Measurements from ENCODE around the gene ASAP2. TPM values are rescaled to one million over a fixed set of nuclear protein-coding genes. Genes with fewer than 3 reads are reported as not detected.

The ASAP2 gene
- total and polyA plus RNA-seq, 2 donors (not counting 1 experiment from before 2014, with no cell fraction given) = 0.04 TPM; not detected in 1

DNA sequence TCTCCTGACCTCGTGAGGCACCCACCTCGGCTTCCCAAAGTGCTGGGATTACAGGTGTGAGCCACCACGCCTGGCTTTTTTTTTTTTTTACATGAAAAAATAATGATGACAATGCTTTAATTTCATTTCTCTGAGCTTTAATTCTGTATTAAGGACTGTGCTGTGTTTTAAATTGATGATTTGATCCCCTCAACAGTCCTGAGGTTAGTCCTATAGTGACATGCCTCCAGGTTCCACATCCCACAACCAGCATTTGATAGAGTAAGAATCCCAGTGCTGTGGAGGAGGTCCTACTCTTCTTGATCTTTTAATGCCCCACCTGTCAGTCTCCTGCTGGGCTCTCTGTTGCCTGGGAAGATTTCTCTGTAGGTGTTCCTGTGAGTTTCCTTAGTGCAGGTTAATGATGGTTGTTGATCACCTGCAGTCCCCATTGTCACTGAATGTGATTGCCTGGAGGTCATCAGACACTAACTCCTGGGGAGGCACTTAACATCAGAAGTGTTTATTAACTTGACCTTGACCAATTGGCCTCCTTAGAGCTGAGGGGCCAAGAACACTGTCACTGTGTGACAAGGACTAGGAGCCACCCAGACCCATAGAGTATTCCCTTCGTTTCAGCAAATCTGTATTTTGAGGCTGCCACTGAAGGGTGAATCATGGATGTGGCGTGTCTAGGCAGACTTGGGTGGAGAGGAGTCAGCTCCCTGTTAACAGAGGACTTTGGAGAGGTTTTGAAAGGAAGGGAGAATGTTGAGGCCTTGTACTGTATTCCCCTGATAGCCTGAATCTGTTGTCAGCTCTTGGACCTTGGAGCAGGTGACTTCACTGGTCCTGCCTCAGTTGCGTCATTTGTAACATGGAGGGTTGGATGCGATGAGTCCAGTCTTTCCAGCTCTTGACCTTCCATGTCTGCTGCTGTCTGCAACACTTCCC lies 11.5 kb downstream of the ASAP2 start:
- ATAC-seq (ENCODE audit: low read depth) = no peak
- ChIA-PET POLR2A (no interaction called here), CTCF (no interaction called here)
- H3K4me1 Mint-ChIP-seq = no peaks in the 10 kb centered on the region
- no peak overlapping the region for H3K4me3 Mint-ChIP-seq
- H3K27me3 Mint-ChIP-seq = peaks cover 11% of the 10 kb centered on the region
- no peaks in the 10 kb centered on the region for H3K36me3 ChIP-seq (replicated peaks in 1 of 2; ENCODE audit: control extremely low read depth in 1 of 2, control insufficient read depth in 1 of 2, extremely low read depth in 1 of 2, insufficient read depth in 2 of 2, low read length in 1 of 2)
- no peak overlapping the region for H3K4me2 ChIP-seq (replicated peaks; ENCODE audit: low read depth, low read length, poor library complexity, severe bottlenecking)
- H3K4me3 ChIP-seq (ENCODE audit: control extremely low read depth in 1 of 5, extremely low read depth in 1 of 5, insufficient read depth in 1 of 5, low read depth in 2 of 5, low read length in 4 of 5) = no peak overlapping the region
- H3K27ac Mint-ChIP-seq = no peak overlapping the region
- H3K27me3 ChIP-seq (replicated peaks in 1 of 4; ENCODE audit: control extremely low read depth in 1 of 4, control insufficient read depth in 3 of 4, insufficient read depth in 4 of 4, low read length in 3 of 4) = no peaks in the 10 kb centered on the region
- H3K27ac ChIP-seq (ENCODE audit: low read length in 2 of 2) = no peak overlapping the region
- intact Hi-C loops (cut with micrococcal nuclease) = no loop called here
- TF ChIP-seq, protein P1, sequence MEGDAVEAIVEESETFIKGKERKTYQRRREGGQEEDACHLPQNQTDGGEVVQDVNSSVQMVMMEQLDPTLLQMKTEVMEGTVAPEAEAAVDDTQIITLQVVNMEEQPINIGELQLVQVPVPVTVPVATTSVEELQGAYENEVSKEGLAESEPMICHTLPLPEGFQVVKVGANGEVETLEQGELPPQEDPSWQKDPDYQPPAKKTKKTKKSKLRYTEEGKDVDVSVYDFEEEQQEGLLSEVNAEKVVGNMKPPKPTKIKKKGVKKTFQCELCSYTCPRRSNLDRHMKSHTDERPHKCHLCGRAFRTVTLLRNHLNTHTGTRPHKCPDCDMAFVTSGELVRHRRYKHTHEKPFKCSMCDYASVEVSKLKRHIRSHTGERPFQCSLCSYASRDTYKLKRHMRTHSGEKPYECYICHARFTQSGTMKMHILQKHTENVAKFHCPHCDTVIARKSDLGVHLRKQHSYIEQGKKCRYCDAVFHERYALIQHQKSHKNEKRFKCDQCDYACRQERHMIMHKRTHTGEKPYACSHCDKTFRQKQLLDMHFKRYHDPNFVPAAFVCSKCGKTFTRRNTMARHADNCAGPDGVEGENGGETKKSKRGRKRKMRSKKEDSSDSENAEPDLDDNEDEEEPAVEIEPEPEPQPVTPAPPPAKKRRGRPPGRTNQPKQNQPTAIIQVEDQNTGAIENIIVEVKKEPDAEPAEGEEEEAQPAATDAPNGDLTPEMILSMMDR (IDR thresholded peaks at IDR 0.05) = no peak
- no peak for TF ChIP-seq EZH2 (IDR thresholded peaks at IDR 0.05; ENCODE audit: borderline replicate concordance, insufficient read depth, low read depth, low read length, poor library complexity, severe bottlenecking)
- no peaks in the 10 kb centered on the region for H4K20me1 ChIP-seq (ENCODE audit: control insufficient read depth, insufficient read depth, low read length, poor library complexity, severe bottlenecking)
- no peaks in the 10 kb centered on the region for H3K9me3 Mint-ChIP-seq (ENCODE audit: insufficient read depth)
- no peak for DNase-seq
- H3K9ac ChIP-seq (ENCODE audit: low read length) = no peak overlapping the region
- WGBS (ENCODE audit: insufficient coverage) = 96% methylated on average over 4 of the region's 7 CpGs
- no peaks in the 10 kb centered on the region for H3K9me3 ChIP-seq (ENCODE audit: control extremely low read depth in 1 of 3, control insufficient read depth in 2 of 3, insufficient read depth in 1 of 3, low read length in 2 of 3)
- no peak overlapping the region for H2AFZ ChIP-seq (ENCODE audit: insufficient read depth, low read depth, low read length, poor library complexity, severe bottlenecking)
- H3K79me2 ChIP-seq (ENCODE audit: control insufficient read depth, insufficient read depth, low read length) = no peaks in the 10 kb centered on the region
- no peaks in the 10 kb centered on the region for H3K4me1 ChIP-seq (ENCODE audit: control insufficient read depth in 2 of 2, insufficient read depth in 2 of 2, low read length in 2 of 2)

GRCh38 chr2:9219027-9219445 lies 12.4 kb downstream of the ASAP2 start:
- DNase-seq = no peak
- no peaks in the 10 kb centered on the region for H4K20me1 ChIP-seq (ENCODE audit: control insufficient read depth, insufficient read depth, low read length, poor library complexity, severe bottlenecking)
- no peak overlapping the region for H2AFZ ChIP-seq (ENCODE audit: insufficient read depth, low read depth, low read length, poor library complexity, severe bottlenecking)
- no peak overlapping the region for H3K27ac ChIP-seq (ENCODE audit: low read length in 2 of 2)
- WGBS (ENCODE audit: insufficient coverage) = 90% methylated on average over 2 of the region's 4 CpGs
- no peak overlapping the region for H3K9ac ChIP-seq (ENCODE audit: low read length)
- Mint-ChIP-seq H3K9me3 (ENCODE audit: insufficient read depth) (no peaks in the 10 kb centered on the region), H3K27me3 (peaks cover 7% of the 10 kb centered on the region), H3K4me1 (no peaks in the 10 kb centered on the region), H3K27ac (no peak overlapping the region), H3K4me3 (no peak overlapping the region)
- ChIA-PET CTCF (no interaction called here), POLR2A (no interaction called here)
- no peaks in the 10 kb centered on the region for H3K27me3 ChIP-seq (replicated peaks in 1 of 4; ENCODE audit: control extremely low read depth in 1 of 4, control insufficient read depth in 3 of 4, insufficient read depth in 4 of 4, low read length in 3 of 4)
- H3K79me2 ChIP-seq (ENCODE audit: control insufficient read depth, insufficient read depth, low read length) = no peaks in the 10 kb centered on the region
- H3K9me3 ChIP-seq (ENCODE audit: control extremely low read depth in 1 of 3, control insufficient read depth in 2 of 3, insufficient read depth in 1 of 3, low read length in 2 of 3) = no peaks in the 10 kb centered on the region
- no peaks in the 10 kb centered on the region for H3K36me3 ChIP-seq (replicated peaks in 1 of 2; ENCODE audit: control extremely low read depth in 1 of 2, control insufficient read depth in 1 of 2, extremely low read depth in 1 of 2, insufficient read depth in 2 of 2, low read length in 1 of 2)
- no peak for TF ChIP-seq EZH2 (IDR thresholded peaks at IDR 0.05; ENCODE audit: borderline replicate concordance, insufficient read depth, low read depth, low read length, poor library complexity, severe bottlenecking)
- TF ChIP-seq, protein P1 (IDR thresholded peaks at IDR 0.05) = no peak
- ATAC-seq (ENCODE audit: low read depth) = no peak
- H3K4me3 ChIP-seq (ENCODE audit: control extremely low read depth in 1 of 5, extremely low read depth in 1 of 5, insufficient read depth in 1 of 5, low read depth in 2 of 5, low read length in 4 of 5) = no peak overlapping the region
- no peaks in the 10 kb centered on the region for H3K4me1 ChIP-seq (ENCODE audit: control insufficient read depth in 2 of 2, insufficient read depth in 2 of 2, low read length in 2 of 2)
- no peak overlapping the region for H3K4me2 ChIP-seq (replicated peaks; ENCODE audit: low read depth, low read length, poor library complexity, severe bottlenecking)
- intact Hi-C loops (cut with micrococcal nuclease) = no loop called here
